GM18505 (cell line): ENCODE results near the gene CHRNA10.

Experiments used
- ATAC-seq: cut with Tn5 transposase; IDR thresholded peaks from one replicate; pipeline ENCODE4 v1.9.1; 2021; ENCODE audit not compliant: unreplicated experiment
- POLR2A ChIP-seq: IDR thresholded peaks from 4 replicates; pipeline ENCODE4 v1.6.1; 2011; ENCODE audit warnings: borderline replicate concordance; ENCODE audit not compliant: insufficient read depth, insufficient read length; ENCODE audit errors: extremely low read depth

CHRNA10 gene

DNA sequence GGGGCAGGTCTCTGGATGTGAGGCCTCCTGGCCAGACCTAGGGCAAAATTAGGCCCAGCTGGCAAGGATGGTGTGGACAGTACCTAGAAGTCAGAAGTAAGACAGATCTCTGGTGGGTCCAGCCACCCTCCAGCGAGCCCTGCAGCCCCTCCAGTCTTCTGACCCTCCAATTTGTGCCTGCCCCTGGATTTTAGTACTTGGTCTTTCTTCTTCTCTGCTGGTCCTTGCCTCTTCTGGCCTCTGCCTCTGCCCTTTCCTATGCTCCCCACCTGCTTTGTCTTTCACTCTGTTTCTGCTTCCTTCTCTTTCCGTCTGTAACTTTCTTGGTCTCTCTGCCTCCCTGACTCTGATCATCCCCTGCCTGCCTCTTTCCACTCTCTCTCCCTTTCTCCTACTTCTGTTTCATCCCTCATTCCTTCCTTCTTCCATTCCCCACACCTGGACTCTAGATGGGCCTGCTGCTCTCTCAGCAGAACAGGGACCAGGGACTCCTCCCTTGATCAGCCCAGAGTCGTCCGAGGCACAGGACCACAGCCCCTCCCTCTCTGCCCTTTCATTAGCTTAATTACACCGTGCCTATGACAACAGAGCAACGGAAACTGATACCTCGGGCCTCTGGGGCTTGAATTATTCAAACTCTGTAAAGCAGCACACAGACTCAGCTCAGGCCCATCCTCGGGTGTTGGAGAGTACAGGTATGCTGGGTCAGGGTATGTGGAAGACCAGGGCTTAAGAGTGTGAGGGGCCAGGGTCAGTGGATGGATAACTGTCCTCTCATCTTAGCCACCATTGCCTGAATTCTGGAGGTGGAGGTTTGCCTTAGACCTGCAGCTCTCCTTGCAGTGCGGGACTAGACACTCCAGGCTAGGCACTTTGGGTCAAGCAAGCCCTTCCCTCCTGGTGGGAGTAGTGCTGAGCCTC lies at the start of gene CHRNA10:
Gene CHRNA10, minus strand, starts transcription at position 51 of the 921 bp plus-strand sequence. CDS start 72 bp downstream, outside the sequence.
- no peak for TF ChIP-seq POLR2A
- no peak for ATAC-seq

- no peak for ATAC-seq
- no peak for TF ChIP-seq POLR2A
These were observed 41.1 kb upstream of the CHRNA10 start for GRCh38 chr11:3712274-3712673.

GRCh38 chr11:3710485-3711259 lies 39.5 kb upstream of the CHRNA10 start:
- no peak for TF ChIP-seq POLR2A
- ATAC-seq, result no peak

DNA sequence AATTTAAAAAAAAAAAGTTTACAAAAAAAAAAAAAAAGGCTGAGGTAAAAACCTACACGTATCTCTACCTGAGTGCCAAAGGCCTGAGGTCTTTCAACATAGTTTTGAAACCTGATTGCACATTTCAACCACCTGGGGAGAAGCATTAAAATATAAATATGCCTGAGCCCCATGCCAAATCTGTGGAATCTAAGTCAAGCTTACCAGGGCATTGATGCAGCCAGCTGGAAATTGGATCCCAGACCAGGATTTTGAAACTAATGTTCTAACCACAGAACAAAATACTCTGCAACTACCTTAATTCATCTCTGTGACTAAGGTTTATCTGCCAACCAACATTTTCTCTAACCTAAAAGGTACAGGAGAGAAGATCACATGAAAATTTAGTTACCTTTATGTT lies 38.8 kb upstream of the CHRNA10 start:
- no peak for TF ChIP-seq POLR2A
- no peak for ATAC-seq

GRCh38 chr11:3707176-3707575 lies 36.0 kb upstream of the CHRNA10 start:
- no peak for ATAC-seq
- TF ChIP-seq POLR2A, result no peak

- TF ChIP-seq POLR2A, result no peak
- ATAC-seq, result no peak
These were observed 32.2 kb upstream of the CHRNA10 start for GRCh38 chr11:3703383-3703782.

GRCh38 chr11:3700910-3701309 lies 29.7 kb upstream of the CHRNA10 start:
- no peak for ATAC-seq
- no peak for TF ChIP-seq POLR2A

DNA sequence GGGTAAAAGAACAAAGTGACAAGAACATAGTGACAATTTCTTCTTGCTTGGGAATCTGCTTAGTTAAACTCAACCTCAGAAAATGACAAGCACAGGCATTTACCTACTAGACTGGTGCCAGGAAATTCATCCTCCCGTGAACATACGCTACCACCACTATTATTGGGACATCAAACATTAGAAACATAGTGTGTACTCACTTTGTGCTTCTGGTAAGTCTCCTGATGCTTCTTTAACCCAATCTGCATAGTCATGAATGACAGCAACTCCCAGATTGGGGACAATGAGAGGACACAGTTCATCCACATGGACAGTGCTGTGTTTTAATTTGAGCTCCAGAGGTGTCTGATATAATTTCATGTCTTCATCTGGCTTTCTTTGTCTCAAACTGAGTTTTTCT lies 29.2 kb upstream of the CHRNA10 start:
- TF ChIP-seq POLR2A, result no peak
- no peak for ATAC-seq

- no peak for ATAC-seq
- TF ChIP-seq POLR2A, result no peak
These were observed 15.6 kb upstream of the CHRNA10 start for GRCh38 chr11:3686751-3687150.

- ATAC-seq, result no peak
- TF ChIP-seq POLR2A, result no peak
These were observed 14.7 kb upstream of the CHRNA10 start for GRCh38 chr11:3685923-3686322.

DNA sequence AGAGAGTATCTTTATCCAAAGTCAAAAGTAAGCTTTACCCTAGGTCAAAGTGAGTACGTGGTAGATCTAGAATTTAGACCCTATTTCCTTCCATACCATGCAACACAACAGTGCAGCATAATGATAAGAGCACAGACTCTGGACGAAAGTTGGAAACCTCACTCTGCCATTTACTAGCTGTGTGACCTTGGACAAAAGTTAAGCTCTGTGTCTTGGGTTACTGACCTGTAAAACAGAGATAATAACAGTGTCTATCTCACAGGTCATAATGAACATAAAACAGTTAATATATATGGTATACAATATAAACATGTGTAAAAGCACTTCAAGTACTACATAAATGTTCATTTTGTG lies 13.6 kb upstream of the CHRNA10 start:
- ATAC-seq, result no peak
- no peak for TF ChIP-seq POLR2A

GRCh38 chr11:3684129-3684818 lies 13.1 kb upstream of the CHRNA10 start:
- no peak for TF ChIP-seq POLR2A
- ATAC-seq, result no peak

DNA sequence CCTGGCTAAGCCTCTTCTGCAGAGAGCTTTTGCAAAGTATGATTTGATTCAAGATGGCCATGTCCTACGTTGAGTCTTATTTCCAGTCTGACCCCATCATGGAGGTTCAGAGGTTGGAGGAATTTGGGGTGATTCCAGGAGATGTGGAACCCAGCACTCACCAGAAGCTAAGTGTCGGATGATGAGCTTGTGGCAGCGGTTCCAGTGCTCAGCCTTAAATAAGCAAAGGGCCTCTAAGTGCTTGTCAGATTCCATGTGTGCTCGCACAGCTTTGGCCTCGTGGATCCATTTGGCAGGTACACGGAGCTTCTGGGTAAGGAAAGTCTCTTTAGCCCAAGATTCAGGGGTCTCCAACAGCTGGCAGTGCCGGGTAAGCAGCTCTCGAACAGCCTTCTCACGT lies 11.9 kb upstream of the CHRNA10 start:
- TF ChIP-seq POLR2A, result no peak
- ATAC-seq, result no peak
